H1 (cell line): ENCODE measurements around the gene KIF21A.

Source experiments
- ATF3 ChIP-seq: IDR thresholded peaks from 2 replicates; pipeline ENCODE4 v1.6.1; 2011; ENCODE audit warnings: low read depth, mild to moderate bottlenecking, low read length; ENCODE audit not compliant: insufficient read depth
- CBX8 ChIP-seq: fragments of 300-800, 300-1000 bp; sonication (generic); IDR thresholded peaks from 2 replicates; pipeline ENCODE4 v1.7.1; 2016; ENCODE audit warnings: low read depth, low read length, borderline replicate concordance
- CHD1 ChIP-seq: IDR thresholded peaks from 2 replicates; pipeline ENCODE4 v1.6.1; 2012; ENCODE audit warnings: low read depth, low read length, improper control_type of control experiment
- CREB1 ChIP-seq: IDR thresholded peaks from 2 replicates; pipeline ENCODE4 v1.6.1; 2012; ENCODE audit warnings: inconsistent platforms
- CTCF ChIP-seq, 3 experiments: IDR thresholded peaks; 1 replicate in 2 of 3; 2 replicates in 1 of 3; pipeline versions ENCODE4 v1.5.1 to v1.6.1; 2011; ENCODE audit warnings: low read length in 3 of 3, mild to moderate bottlenecking in 3 of 3, inconsistent platforms in 2 of 3, low read depth in 1 of 3, moderate library complexity in 1 of 3; ENCODE audit not compliant: insufficient read depth in 1 of 3; ENCODE audit errors: control extremely low read depth in 1 of 3
- EZH2 ChIP-seq: fragments of 200-600 bp; sonication (generic); IDR thresholded peaks from 2 replicates; pipeline ENCODE4 v1.7.1; 2012; ENCODE audit warnings: low read depth, mild to moderate bottlenecking, moderate library complexity, low read length, inconsistent platforms; ENCODE audit not compliant: severe bottlenecking
- GTF2F1 ChIP-seq: IDR thresholded peaks from 2 replicates; pipeline ENCODE4 v1.6.1; 2012; ENCODE audit warnings: low read depth, low read length, improper control_type of control experiment, borderline replicate concordance
- HDAC6 ChIP-seq: IDR thresholded peaks from one replicate; pipeline ENCODE4 v1.7.1; 2012; ENCODE audit warnings: low read depth, mild to moderate bottlenecking, inconsistent platforms, low read length, moderate library complexity
- MAFK ChIP-seq: IDR thresholded peaks from 2 replicates; pipeline ENCODE4 v1.6.1; 2012; ENCODE audit warnings: low read depth, mild to moderate bottlenecking, improper control_type of control experiment, low read length
- MAX ChIP-seq: IDR thresholded peaks from 2 replicates; pipeline ENCODE4 v1.6.1; 2012; ENCODE audit warnings: inconsistent platforms
- NRF1 ChIP-seq: IDR thresholded peaks from 2 replicates; pipeline ENCODE4 v1.6.1; 2011; ENCODE audit warnings: mild to moderate bottlenecking, low read depth, low read length, improper control_type of control experiment
- POLR2AphosphoS5 ChIP-seq: IDR thresholded peaks from 2 replicates; pipeline ENCODE4 v1.6.1; 2011; ENCODE audit warnings: low read depth, low read length
- TCF12 ChIP-seq: IDR thresholded peaks from 2 replicates; pipeline ENCODE4 v1.6.1; 2011; ENCODE audit warnings: low read depth, mild to moderate bottlenecking, low read length

GRCh38 chr12:39327965-39328364 is 115.0 kb downstream of the KIF21A start:
- no peak for TF ChIP-seq MAFK
- TF ChIP-seq EZH2 = no peak
- TF ChIP-seq CREB1 = no peak
- no peak for TF ChIP-seq POLR2AphosphoS5
- TF ChIP-seq MAX = no peak
- no peak for TF ChIP-seq CHD1
- no peak for TF ChIP-seq HDAC6
- no peak for TF ChIP-seq ATF3
- no peak for TF ChIP-seq CBX8
- no peak for TF ChIP-seq GTF2F1
- TF ChIP-seq NRF1 = no peak
- no peak for TF ChIP-seq CTCF (IDR thresholded peaks at IDR 0.05; ENCODE audit: control extremely low read depth in 1 of 3, insufficient read depth in 1 of 3, low read depth in 1 of 3, low read length in 3 of 3)
- TF ChIP-seq TCF12 = no peak
